Stimulated activated effector memory CD8-positive, alpha-beta T cell treated with anti-CD3 and anti-CD28 coated beads, Interleukin-12 subunit alpha, Interleukin-12 subunit beta, amount 100 ng/mL, for 72 hours (primary cell): ENCODE data around the gene TTN.

ENCODE experiments used
- ATAC-seq: fragments of 150-1000 bp; cut with Tn5 transposase; 2 replicates; pipeline ENCODE4 v1.10.0; 2021
- DNase-seq, 2 donors: peaks; one replicate each; pipeline ENCODE4 v3.0.0; 2021 to 2022; ENCODE audit warnings: low spot score in 2 of 2
- H3K27ac Mint-ChIP-seq: one replicate; pipeline ENCODE4 v1.8.0; 2022; ENCODE audit warnings: mild to moderate bottlenecking, mixed read lengths
- H3K36me3 Mint-ChIP-seq: one replicate; pipeline ENCODE4 v1.8.0; 2022; ENCODE audit warnings: mild to moderate bottlenecking, mixed read lengths
- H3K4me1 Mint-ChIP-seq: one replicate; pipeline ENCODE4 v1.8.0; 2022; ENCODE audit warnings: mixed read lengths
- H3K4me3 Mint-ChIP-seq: one replicate; pipeline ENCODE4 v1.8.0; 2022; ENCODE audit warnings: mild to moderate bottlenecking, mixed read lengths
- H3K9me3 Mint-ChIP-seq: one replicate; pipeline ENCODE4 v1.8.0; 2022; ENCODE audit warnings: mixed read lengths

Gene TTN

GRCh38 chr2:178827739-178828485 lies 20.7 kb upstream of the TTN start:
- no peak for DNase-seq
- Mint-ChIP-seq H3K4me3 (no peak overlapping the region), H3K9me3 (no peaks in the 10 kb centered on the region), H3K4me1 (no peaks in the 10 kb centered on the region), H3K27ac (no peak overlapping the region), H3K36me3 (no peaks in the 10 kb centered on the region)
- no peak for ATAC-seq

GRCh38 chr2:178827111-178827510 lies 19.9 kb upstream of the TTN start:
- DNase-seq (no peak), ATAC-seq (no peak)
- Mint-ChIP-seq H3K4me3 (no peak overlapping the region), H3K36me3 (no peaks in the 10 kb centered on the region), H3K9me3 (no peaks in the 10 kb centered on the region), H3K4me1 (no peaks in the 10 kb centered on the region), H3K27ac (no peak overlapping the region)

- Mint-ChIP-seq H3K4me1 (no peaks in the 10 kb centered on the region), H3K36me3 (no peaks in the 10 kb centered on the region), H3K27ac (no peak overlapping the region), H3K9me3 (no peaks in the 10 kb centered on the region), H3K4me3 (no peak overlapping the region)
- no peak for ATAC-seq
- no peak for DNase-seq
These were observed 18.0 kb upstream of the TTN start for GRCh38 chr2:178825183-178825582.

DNA sequence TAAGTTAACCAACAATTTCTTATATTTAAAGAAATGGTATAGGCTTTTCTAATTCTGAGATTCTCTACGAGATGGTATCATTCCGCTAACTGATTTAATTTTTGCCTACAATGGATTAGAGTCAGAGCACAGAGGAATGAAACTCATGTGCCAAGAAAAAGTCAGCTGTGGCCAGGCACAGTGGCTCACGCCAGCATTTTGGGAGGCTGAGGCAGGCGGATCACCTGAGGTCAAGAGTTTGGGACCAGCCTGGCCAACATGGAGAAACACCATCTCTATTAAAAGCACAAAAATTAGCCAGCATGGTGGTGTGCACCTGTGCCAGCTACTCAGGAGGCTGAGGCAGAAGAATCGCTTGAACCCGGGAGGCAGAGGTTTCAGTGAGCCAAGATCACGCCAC lies 17.0 kb upstream of the TTN start:
- no peaks in the 10 kb centered on the region for H3K36me3 Mint-ChIP-seq
- H3K9me3 Mint-ChIP-seq = no peaks in the 10 kb centered on the region
- no peak overlapping the region for H3K27ac Mint-ChIP-seq
- no peaks in the 10 kb centered on the region for H3K4me1 Mint-ChIP-seq
- no peak for ATAC-seq
- H3K4me3 Mint-ChIP-seq = no peak overlapping the region
- no peak for DNase-seq

DNA sequence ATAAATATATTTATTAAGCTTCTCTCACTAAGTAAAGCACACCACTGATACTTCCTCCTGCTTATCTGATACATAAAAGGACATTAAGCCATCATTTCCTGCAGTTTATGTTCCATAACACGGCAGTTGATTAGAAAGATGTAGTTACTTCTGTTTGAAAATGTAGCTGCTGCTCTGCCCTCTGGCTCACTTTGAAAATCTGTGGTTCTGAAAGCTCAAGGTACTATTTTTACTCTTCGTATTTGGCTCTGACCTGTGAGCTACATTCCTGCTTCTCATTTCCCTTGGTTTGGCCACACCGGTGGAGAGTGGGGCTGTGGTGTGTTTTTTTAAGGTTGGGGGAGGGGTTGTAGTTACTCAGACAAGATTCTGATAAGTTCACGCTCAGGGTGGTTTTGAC lies 12.8 kb upstream of the TTN start:
- ATAC-seq (no peak), DNase-seq (no peak)
- no peaks in the 10 kb centered on the region for H3K36me3 Mint-ChIP-seq
- no peaks in the 10 kb centered on the region for H3K9me3 Mint-ChIP-seq
- no peak overlapping the region for H3K27ac Mint-ChIP-seq
- H3K4me3 Mint-ChIP-seq = no peak overlapping the region
- H3K4me1 Mint-ChIP-seq = no peaks in the 10 kb centered on the region

- no peaks in the 10 kb centered on the region for H3K36me3 Mint-ChIP-seq
- DNase-seq (no peak), ATAC-seq (no peak)
- no peak overlapping the region for H3K4me3 Mint-ChIP-seq
- H3K27ac Mint-ChIP-seq = no peak overlapping the region
- no peaks in the 10 kb centered on the region for H3K9me3 Mint-ChIP-seq
- no peaks in the 10 kb centered on the region for H3K4me1 Mint-ChIP-seq
These were observed 12.1 kb upstream of the TTN start for GRCh38 chr2:178819147-178819875.

- no peak overlapping the region for H3K27ac Mint-ChIP-seq
- ATAC-seq (no peak), DNase-seq (no peak)
- H3K4me1 Mint-ChIP-seq = no peaks in the 10 kb centered on the region
- no peaks in the 10 kb centered on the region for H3K36me3 Mint-ChIP-seq
- H3K9me3 Mint-ChIP-seq = no peaks in the 10 kb centered on the region
- no peak overlapping the region for H3K4me3 Mint-ChIP-seq
These were observed 4.7 kb upstream of the TTN start for GRCh38 chr2:178811901-178812300.

DNA sequence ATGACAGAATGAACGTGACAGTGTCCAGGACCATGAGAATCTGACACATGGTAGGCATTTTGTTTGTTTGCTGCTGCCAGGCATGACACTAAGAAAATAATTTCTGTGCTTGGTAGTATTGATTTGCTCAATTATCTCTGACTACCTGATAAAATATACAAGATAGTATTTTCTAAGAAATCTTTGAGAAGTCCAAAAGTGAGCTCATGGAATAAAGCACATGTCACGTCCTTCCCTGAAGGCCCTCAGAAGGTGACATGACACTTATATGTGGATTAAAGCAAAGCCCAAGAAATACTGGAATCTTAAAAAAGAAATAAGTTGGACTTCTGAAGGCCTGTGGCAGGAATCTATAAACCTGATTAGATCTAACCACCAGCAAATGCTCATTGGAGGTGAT lies 3.8 kb upstream of the TTN start:
- DNase-seq = no peak
- no peak for ATAC-seq
- no peak overlapping the region for H3K27ac Mint-ChIP-seq
- no peaks in the 10 kb centered on the region for H3K36me3 Mint-ChIP-seq
- no peaks in the 10 kb centered on the region for H3K4me1 Mint-ChIP-seq
- H3K9me3 Mint-ChIP-seq = no peaks in the 10 kb centered on the region
- H3K4me3 Mint-ChIP-seq = no peak overlapping the region

GRCh38 chr2:178810422-178810821 lies 3.2 kb upstream of the TTN start:
- DNase-seq (no peak), ATAC-seq (no peak)
- Mint-ChIP-seq H3K4me1 (no peaks in the 10 kb centered on the region), H3K36me3 (no peaks in the 10 kb centered on the region), H3K27ac (no peak overlapping the region), H3K9me3 (no peaks in the 10 kb centered on the region), H3K4me3 (no peak overlapping the region)

DNA sequence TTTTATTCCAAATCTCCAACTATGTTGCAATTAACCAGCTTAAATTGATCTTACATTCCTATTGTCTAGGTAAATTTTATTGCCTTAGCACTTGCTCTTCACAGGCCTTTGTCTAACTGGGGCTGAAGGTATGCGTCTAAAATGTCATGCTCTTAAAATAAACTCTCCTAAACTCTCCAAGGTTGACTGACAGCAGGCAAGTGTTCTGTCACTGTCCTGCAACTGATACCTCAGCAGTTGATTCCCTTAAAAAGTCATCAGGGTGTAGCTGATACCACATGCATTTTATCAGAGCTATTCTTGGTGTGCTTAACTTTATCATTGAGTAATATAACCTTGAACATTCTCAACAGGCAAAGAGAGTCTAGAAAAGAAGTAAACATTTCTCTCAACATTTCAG lies 680 bp downstream of the TTN start:
- no peak for DNase-seq
- no peak for ATAC-seq
- Mint-ChIP-seq H3K4me1 (no peaks in the 10 kb centered on the region), H3K4me3 (no peak overlapping the region), H3K9me3 (no peaks in the 10 kb centered on the region), H3K36me3 (no peaks in the 10 kb centered on the region), H3K27ac (no peak overlapping the region)

DNA sequence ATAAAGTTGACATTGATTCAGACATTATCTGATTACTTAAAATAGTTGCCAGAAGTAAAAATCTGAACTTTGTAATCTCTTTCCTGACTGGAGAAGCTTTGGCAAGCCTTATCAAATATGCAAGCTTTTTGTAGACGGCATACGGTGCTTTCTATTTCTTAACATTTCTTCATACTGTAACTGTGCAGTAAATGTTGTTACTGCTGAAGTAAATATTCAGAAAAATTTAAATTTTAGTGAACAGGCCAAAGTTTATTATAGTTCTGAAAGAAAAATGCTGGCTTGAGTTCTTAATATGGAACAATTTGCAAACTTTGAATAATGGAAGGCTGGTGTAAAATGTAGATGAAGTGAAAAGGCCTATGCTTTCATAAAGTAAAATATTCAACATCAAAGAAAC lies 1.8 kb downstream of the TTN start:
- Mint-ChIP-seq H3K36me3 (no peaks in the 10 kb centered on the region), H3K27ac (no peak overlapping the region), H3K9me3 (no peaks in the 10 kb centered on the region), H3K4me1 (no peaks in the 10 kb centered on the region), H3K4me3 (no peak overlapping the region)
- no peak for ATAC-seq
- no peak for DNase-seq

DNA sequence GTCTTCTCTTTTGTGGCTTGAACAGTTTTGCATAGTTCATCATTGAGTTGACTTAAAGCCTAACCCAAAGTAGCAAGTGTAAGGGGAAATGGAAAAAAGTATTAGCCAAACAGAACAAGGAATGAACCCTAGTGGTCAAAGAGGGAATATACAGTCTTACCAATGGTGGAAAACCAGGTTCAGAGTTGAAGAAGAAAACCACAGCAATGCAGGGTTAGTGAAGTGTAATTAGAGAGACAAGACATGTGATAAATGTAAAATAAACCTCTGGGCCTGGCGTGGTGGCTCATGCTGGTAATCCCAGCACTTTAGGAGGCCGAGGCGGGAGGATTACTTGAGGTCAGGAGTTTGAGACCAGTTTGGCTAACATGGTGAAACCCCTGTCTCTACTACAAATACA lies 2.4 kb downstream of the TTN start:
- Mint-ChIP-seq H3K36me3 (no peaks in the 10 kb centered on the region), H3K4me3 (no peak overlapping the region), H3K4me1 (no peaks in the 10 kb centered on the region), H3K27ac (no peak overlapping the region), H3K9me3 (no peaks in the 10 kb centered on the region)
- no peak for DNase-seq
- ATAC-seq = no peak

GRCh38 chr2:178800510-178800909 lies 6.7 kb downstream of the TTN start:
- DNase-seq (no peak), ATAC-seq (no peak)
- Mint-ChIP-seq H3K4me3 (no peak overlapping the region), H3K36me3 (no peaks in the 10 kb centered on the region), H3K27ac (no peak overlapping the region), H3K9me3 (no peaks in the 10 kb centered on the region), H3K4me1 (no peaks in the 10 kb centered on the region)

DNA sequence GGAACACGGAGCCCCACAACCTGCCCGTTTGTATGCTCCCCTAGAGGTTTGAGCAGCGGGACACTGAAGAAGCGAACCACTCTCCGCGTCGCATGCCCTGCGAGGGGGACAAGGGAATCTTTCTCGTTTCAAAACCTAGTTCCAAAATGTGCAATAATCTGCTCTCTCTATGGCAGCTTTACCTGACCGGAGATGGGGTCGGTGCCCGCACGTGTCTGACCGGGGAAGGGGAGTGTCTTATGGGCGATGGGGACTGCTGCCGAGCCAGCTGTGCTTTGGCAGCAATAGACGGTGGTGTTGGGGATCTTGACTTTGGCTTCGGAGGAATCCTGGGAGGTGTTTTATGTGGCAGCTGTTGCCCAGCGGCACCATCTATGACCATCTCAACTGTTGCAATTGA lies 7.9 kb downstream of the TTN start:
- H3K4me1 Mint-ChIP-seq = no peaks in the 10 kb centered on the region
- no peaks in the 10 kb centered on the region for H3K36me3 Mint-ChIP-seq
- H3K4me3 Mint-ChIP-seq = no peak overlapping the region
- H3K27ac Mint-ChIP-seq = no peak overlapping the region
- DNase-seq (no peak), ATAC-seq (no peak)
- no peaks in the 10 kb centered on the region for H3K9me3 Mint-ChIP-seq

- no peak overlapping the region for H3K27ac Mint-ChIP-seq
- H3K4me3 Mint-ChIP-seq = no peak overlapping the region
- H3K36me3 Mint-ChIP-seq = no peaks in the 10 kb centered on the region
- H3K9me3 Mint-ChIP-seq = no peaks in the 10 kb centered on the region
- ATAC-seq = no peak
- no peaks in the 10 kb centered on the region for H3K4me1 Mint-ChIP-seq
- no peak for DNase-seq
These were observed 11.0 kb downstream of the TTN start for GRCh38 chr2:178796079-178796677.

DNA sequence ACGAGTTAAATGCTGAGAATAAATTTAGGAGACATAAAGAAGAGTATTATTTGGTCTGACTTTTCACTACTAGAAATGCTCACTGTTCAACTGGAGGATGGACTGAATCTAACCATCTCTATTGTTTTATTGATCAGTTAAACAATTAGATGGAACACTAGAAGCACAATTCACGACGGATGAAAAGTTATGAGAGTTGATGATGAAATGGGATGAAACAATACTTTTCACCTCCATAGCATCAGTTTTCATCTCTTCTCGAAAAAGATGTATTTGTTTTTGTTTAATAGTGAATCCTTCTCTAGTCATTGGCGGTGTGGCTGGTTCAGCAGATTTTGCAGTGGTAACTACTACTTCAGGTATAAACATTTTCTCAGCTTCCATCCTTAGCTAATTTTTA lies 19.3 kb downstream of the TTN start:
- DNase-seq (no peak), ATAC-seq (no peak)
- Mint-ChIP-seq H3K36me3 (no peaks in the 10 kb centered on the region), H3K4me3 (no peak overlapping the region), H3K4me1 (no peaks in the 10 kb centered on the region), H3K27ac (no peak overlapping the region), H3K9me3 (no peaks in the 10 kb centered on the region)
